HG02938 (cell line): ENCODE measurements around the gene PRSS1.
A peak's percentile ranks its signal among the peaks of the same experiment; 100 is the strongest.
"Not testable (repeated sequence)": the region's sequence is repeated elsewhere in the genome, so short reads cannot be mapped to it uniquely, and the experiment has no call there.

Source experiments
- ATAC-seq: cut with Tn5 transposase; IDR thresholded peaks from one replicate; pipeline ENCODE4 v1.9.1; 2021; ENCODE audit warnings: mild to moderate bottlenecking, moderate library complexity; ENCODE audit not compliant: unreplicated experiment

The PRSS1 gene

DNA sequence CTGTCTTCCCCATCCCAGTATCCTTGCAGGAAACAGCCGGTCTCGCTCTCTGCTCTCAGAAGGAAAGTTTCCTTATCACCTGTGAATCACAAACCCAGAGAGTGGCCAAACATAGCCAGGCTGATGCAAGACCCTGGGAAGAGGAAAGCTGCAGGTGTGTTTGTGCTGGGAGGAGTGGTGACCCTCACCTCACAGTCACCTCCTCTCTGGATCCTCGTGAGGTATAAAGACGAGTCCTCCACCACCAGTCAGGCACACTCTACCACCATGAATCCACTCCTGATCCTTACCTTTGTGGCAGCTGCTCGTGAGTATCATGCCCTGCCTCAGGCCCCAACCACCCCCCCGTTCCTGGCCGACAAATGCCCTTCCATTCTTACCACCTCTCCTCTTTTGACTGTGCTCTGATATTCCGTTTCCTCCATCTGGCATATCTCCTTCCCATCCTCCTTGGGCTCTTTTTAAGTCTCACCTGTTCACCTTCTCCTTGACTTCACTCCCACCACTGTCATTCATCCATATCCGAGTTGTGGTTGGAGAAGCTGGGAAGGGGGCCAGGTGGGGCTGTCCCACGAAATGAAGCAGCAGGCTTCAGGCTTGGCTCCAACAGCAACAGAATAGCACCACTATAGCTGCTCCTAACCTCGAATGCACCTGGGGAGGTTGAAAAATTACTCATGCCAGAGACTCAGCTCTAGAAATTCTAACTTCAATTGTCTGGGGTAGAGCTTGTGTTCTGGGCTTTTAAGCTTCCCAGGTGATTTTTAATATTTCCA is at the start of gene PRSS1:
Gene PRSS1 (plus strand): TSS at position 255 of the 776 bp plus-strand sequence. CDS start 13 bp downstream, at position 268.
- ATAC-seq: no peak

DNA sequence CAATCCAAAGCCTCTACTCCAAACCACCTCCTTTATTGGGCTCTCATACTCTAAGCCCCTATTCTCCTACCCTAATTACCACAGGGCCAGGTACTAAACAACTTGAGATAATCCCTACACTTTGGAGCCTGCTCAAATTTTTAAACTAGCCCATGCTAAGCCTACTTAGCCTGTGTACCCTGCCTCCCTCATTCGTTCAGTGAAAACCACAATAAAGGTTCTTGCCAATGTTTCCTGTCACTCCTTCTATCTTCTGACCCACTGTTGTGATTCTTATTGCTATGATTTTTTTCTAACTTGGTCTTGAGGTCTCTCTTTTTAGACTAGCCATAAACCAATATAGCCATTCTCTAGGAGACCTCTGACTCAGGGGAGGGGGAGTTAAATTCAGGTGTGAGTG is 48.3 kb upstream of the PRSS1 start:
- not testable (repeated sequence) for ATAC-seq

DNA sequence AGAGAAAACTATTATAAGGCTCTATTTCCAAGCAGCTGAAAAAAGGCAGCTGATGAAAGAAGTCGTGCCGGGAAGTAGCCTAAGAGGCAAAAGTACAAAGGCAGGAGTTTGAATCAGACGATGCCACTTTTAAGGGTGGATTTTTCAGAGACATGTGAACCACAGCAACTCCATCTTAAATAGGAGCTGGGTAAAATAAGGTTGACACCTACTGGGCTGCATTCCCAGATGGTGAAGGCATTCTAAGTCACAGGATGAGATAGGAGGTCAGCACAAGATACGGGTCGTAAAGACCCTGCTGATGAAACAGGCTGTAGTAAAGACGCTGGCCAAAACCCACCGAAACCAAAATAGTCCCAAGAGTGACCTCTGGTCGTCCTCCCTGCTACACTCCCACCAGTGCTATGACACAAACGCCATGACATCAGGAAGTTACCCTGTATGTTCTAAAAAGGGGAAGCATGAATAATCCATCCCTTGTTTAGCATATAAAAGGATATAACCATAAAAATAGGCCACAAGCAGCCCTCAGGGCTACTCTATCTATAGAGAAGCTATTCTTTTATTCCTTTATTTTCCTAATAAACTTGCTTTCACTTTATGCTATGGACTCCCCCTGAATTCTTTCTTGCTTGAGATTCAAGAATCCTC is 45.5 kb upstream of the PRSS1 start:
- ATAC-seq: no peak

DNA sequence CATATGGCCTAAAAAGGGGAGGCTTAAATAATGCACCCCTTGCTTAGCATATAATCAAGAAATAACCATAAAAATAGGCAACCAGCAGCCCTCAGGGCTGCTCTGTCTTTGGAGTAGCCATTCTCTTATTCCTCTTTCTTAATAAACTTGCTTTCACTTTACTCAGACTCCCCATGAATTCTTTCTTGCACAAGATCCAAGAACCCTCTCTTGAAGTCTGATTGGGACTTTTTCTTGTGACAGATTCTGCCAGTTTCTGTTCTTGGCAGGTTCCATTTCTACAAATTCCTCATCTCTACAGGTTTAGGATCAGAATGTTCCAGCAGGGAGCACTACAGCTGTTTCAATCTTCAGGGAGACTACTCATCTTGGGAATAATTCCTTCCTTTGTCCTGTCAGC is 40.5 kb upstream of the PRSS1 start:
- ATAC-seq: not testable (repeated sequence)

DNA sequence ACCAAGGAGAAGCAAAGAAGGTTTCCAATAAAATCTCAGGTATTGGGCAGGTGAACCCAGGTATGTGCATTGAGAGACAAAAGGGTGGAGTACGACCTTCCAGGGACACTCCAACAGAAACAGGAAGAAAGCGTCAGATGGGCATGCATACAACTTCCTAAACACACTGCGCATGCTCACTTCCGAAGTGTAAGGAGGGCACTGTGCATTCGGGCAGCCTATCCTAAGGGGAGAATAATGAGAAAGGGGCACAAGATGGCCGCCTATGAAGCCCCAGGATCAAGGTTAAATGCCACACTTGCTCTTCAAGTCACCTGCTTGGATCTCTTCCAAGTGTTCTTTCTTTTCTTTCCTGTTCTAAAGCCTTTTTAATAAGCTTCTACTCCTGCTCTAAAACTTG is 39.4 kb upstream of the PRSS1 start:
- ATAC-seq: no peak

DNA sequence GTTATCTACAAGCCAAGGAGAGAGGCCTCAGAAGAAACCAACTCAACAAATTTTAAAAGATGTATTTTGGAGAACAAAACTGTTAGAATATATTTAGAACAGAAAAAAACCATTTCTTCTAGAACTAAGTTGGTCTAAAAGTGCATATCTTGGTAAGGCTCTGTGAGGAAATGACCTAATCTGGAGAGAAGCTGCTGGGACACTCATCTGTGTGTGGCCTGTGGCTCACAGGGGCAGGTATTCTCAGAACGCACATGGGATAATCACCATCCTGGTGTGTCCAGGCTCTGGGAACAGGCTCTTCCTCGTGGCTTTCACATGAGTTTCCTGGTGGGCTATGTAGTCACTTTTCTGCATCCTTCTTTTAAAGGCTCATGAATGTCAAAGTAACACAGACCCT is 38.1 kb upstream of the PRSS1 start:
- ATAC-seq: no peak

DNA sequence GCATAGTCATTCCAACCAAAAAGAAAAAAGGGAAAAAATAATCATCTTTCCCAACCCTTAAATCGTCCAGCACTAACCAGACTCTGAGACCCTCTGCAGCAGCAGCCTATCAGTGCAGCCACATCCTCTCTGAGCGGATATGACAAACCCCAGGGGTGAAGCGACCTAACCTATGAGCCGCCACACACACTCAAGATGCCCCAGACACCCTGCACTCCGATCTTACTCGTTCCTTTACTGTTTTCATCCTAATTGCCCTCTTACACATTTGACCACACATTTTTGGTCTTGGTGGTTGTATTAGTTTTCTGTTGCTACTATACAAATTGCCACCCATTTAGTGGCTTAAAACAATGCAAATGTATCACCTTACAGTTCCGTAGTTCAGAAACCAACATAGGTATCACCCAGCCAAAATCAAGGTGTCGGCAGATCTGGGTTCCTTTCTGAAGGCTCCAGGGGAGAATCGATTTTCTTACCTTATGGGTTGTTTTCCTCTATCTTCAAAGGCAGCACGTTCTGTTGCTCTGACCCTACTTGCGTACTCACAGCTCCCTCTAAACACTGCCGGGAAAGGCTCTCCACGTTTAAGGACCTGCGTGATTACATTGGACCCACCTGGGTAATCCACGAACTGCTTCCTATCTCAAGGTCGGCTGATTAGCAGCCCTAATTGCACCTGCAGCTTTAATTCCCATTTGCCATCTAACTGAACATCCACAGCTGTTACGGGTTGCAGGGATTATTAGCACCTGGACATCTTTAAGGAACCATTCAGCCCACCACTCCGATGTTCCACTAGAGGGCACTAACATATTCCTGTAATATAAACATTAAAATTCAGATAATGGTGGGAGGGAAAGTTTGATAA is 37.3 kb upstream of the PRSS1 start:
- ATAC-seq: no peak

DNA sequence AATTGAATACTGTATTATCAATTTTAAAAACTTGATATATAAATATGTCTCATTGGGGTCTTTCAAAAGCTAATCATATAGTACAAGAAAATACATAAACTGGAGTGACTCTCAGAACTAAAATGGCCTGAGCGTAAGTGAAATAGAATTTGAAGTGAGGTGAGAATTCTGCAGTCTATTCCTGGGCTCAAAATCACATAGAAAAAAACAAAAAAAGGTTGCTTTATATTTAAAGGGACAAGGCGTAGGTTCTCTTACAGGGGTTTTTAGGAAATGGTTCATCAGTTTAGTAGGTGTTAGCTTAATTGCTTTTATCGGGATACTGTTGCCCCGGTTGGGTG is 36.7 kb upstream of the PRSS1 start:
- ATAC-seq: no peak

DNA sequence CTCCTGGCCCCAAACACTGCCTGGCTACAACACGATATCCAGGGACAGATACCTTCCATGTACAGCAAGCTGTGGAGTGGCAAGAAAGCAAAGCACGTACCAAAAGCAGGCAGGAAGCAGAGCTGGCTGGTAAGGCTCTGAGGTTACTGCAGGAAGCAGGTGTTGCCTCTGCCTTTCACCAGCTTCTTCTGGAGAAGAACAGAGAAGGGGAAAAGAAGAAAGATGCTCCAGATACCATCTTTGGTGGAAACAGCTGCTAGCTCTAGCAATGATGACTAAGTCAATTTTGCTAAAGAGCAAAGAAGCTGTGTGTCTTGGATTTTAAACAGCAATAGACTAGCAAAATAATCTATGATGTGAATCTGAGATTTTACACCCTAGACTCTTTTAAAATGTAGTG is 34.9 kb upstream of the PRSS1 start:
- ATAC-seq: no peak

DNA sequence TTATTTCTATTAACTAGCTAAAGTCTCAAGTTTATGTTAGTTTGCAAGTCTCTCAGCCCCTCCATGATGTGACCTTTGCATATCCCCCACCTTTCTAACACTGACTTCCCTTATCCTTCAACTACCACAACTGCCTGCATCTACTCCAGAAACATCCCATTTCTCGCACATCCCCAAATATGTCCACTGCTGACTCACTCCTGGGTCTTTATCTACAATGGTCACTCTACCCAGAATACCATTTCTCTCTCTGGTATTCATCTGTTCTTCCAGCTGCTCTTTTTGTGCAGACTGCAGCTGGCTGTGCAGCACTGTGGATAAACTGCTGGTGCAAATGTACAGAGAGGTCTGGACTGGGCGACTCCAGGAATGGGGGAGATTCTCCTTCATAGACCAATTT is 32.7 kb upstream of the PRSS1 start:
- no peak for ATAC-seq

DNA sequence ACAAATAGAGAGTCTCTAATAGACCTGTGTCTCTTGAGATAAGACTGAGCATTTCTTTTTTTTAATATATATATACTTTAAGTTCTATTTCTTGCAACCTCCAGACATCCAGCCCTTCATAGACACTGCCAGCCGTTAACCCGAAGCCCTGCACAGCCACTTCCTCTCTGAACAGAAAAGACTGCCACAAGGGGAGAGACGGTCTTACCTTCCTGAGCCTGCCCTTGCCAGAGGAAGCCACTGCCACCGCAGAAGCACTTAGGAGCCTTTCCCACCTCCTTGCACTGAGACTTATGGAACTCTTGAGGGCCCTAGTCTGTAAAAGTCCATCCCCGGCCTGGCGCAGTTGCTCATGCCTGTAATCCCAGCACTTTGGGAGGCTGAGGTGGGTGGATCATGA is 31.8 kb upstream of the PRSS1 start:
- no peak for ATAC-seq

DNA sequence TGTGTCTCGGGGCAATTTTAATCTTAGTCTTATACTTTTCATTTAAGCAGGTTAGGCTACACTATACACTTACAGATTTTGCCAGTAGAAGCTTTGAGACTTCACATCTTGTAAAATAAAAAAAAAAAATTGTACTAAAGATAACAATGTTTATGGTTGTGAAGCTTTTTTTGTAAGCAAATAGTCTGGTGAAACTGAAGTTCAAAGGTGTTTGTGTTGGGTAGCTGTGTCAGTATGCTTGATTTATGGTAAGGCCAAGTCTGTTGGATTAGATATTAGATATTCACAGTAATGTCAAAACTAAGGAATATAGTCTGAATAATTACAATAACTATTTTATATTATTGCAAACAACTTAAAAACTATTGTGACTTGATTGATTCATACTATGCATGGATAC is 31.0 kb upstream of the PRSS1 start:
- ATAC-seq: no peak

DNA sequence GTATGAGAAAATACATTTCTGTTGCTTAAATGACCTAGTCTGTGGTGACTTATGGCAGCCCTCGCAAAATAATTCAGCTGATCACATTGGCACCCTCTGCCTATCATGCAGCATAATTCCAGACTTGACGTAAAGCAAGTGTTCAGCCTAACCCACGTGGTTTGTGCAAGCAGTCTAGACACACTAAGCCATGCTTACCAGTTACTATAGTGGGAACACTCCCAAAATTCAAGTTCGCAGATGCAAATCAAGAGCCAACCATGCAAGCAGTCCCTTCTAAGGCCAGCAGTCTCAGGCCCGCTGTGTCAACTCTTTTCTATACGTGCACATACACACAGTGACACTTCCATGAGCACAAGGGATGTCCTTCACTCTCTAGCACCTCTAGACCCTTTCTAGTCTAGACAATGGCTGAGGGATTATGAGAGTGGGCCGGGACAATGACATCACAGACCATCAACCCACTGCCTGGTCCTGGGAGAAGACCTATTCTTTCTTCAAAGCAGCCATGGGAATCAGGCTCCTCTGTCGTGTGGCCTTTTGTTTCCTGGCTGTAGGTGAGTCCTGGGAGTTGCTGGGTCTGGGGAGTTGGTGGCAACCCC is 29.0 kb upstream of the PRSS1 start:
- ATAC-seq: no peak

DNA sequence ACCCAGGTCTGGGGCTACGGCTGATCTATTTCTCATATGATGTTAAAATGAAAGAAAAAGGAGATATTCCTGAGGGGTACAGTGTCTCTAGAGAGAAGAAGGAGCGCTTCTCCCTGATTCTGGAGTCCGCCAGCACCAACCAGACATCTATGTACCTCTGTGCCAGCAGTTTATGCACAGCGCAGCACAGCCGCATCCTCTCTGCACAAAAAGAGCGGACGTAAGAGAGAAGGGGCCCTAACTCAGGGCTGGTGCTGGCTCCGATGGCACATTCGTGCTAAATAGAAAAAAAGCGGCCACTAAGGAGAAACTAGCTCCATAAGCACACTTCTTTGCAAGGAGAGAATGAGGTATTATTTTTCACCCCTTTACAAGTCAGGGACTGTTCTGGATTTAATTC is 28.3 kb upstream of the PRSS1 start:
- ATAC-seq: no peak

DNA sequence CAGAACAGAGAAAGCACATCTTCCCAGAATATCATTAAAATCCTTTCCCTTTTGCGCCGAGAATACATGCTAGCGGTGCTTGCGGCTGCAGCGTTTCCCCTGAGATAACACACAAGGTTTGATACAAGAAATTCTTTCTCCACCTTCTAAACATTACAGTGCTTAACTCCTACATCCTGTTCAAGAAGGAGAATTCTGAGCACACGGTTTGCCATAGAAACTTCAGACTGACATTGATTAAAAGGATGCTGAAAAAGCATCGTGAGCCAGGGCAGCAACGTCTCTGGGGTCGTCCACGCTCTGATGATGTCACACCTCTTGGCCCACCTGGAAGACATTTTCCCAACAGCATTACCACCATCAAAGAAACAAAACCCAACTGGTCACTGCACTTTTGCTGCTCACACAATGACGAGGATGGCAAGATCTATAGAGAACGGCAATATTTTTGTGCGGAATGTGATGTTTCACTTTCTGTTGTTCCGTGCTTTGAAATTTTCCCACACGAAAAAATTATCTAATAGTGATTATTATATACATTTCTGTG is 27.0 kb upstream of the PRSS1 start:
- no peak for ATAC-seq

DNA sequence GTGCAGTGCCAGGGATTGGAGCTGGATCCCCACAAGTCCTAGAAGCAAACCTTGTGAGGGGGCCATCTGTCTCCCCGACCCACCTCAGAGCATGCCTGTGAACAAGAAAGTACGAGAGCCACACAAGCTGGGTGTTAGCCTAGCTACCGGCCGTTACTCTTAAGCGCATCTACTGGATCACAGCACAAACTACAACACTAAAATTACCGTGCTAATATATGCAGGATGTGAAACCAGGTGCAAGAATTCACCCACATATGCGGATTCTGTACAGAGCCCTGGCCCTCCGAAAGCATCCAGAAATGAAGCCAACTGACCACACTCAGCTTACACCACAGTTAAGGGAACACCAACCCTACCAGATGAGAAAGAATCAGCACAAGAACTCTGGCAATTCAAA is 16.0 kb upstream of the PRSS1 start:
- ATAC-seq: no peak

DNA sequence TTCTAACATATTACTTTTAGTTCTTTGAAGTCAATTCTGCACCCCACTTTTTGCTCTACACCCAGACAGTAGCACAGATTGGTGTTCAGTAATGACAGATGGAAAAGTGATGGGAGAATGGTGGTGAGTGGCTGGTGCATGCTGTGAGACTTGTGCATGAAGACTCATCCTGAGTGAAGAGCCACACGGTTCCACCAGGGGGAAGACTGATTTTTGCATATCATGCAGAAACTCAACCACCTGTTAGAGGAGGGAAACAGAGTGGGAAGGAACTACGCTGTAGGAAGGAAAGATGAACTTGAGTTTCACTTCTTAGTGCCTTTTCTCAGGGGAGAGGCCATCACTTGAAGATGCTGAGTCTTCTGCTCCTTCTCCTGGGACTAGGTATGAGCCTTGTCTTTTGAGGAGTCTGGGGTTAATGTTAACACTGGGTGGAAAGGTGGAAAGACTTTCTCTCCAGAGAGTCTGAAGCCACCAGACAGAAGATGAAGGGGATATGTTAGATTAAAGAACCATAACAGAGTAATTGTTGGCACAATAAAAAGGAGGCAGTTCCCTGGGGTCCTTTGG is 9.3 kb upstream of the PRSS1 start:
- ATAC-seq: peak; percentile 90

DNA sequence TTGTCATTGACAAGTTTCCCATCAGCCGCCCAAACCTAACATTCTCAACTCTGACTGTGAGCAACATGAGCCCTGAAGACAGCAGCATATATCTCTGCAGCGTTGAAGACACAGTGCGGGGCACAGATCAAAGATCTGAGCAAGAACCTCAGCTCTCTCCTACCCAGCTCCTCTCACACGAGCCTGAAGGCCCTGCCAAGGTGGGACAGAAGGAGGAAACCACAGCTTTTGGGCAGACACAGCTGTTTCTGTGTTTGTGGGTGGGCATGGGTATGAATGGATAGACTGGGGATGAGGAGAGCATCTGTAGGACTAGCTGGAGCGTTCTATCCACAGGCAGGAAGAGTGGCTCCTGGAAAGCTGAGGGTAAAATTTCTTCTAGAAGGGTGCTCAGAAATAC is 8.5 kb upstream of the PRSS1 start:
- no peak for ATAC-seq

DNA sequence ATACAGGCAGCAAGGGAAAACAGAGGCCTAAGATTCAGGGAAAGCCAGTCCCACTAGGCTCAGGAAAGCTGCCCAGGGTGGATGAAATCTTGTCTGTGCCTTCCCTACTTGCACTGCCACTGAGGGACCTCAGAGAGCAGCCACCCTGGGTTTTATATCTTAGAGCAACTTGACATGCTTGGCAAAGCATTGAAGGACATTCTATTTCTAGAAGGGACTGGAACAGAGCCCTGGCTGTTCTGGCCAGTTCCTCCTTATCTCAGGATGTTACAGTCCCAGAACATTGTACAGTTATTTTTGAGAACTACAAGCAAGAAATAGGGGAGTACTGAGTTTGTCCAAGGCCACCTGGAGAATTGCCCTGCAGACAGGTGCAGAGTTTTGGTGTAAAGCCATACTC is 7.3 kb upstream of the PRSS1 start:
- not testable (repeated sequence) for ATAC-seq

DNA sequence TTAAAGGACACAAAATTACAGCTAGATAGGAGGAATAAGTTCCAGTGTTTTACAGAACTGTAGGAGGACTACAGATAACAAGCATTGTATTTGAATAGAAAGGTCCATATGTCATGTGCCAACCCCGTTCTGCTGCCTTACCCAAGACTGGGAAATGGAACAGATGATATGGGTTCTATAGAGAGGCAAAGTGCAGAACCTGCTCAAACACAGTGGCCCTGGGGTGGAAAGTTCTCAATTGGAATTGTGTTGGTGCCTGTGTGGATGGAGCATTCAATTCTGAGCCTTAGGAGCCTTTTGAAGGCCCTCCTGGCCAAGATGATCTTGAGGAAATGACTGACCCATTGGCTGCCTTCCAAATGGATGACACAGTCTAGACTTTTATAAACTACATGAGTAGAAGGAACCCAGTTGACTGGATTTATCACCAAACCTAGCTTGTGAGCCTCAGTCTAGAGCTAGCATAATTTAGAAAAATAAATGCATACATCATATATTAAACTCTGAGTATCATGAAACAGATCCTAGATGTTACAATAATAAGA is 4.1 kb upstream of the PRSS1 start:
- ATAC-seq: no peak

DNA sequence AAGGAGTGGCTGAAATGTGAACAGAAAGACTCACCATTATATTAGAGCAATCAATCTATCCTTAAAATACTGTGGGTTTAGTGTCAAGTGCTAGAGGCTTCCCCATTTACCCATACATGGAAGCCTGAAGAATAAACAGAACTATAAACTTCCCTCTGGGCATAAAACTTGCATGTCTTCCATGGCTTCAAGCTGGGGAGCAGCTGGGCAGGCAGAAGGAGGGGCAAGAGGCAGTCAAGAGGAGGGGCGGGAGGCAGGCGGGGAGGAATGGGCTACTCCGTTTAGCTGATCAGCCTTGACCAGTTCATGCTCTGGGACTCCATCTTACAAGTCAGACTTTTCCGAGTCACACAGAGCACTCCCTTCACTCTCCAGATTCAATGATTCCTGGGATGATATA is 3.5 kb upstream of the PRSS1 start:
- ATAC-seq: no peak
